BE2C (cell line): ENCODE data around the gene C1orf174.

Source experiments
- DNase-seq: peaks from one replicate; pipeline ENCODE4 v3.0.0-alpha.2; 2020
- H3K27me3 ChIP-seq: fragments of 250-450 bp; sonication (Bioruptor Pico); 2 replicates; pipeline ENCODE4 v1.5.1; 2020; ENCODE audit warnings: mild to moderate bottlenecking
- H3K36me3 ChIP-seq: fragments of 250-450 bp; sonication (Bioruptor Pico); 2 replicates; pipeline ENCODE4 v1.5.1; 2020; ENCODE audit warnings: mild to moderate bottlenecking
- H3K4me1 ChIP-seq: fragments of 250-450 bp; sonication (Bioruptor Pico); 2 replicates; pipeline ENCODE4 v1.5.1; 2020
- H3K4me3 ChIP-seq: 2 replicates; pipeline ENCODE4 v1.5.1; 2011; ENCODE audit warnings: low read depth, low read length
- H3K9me3 ChIP-seq: fragments of 250-450 bp; sonication (Bioruptor Pico); 2 replicates; pipeline ENCODE4 v1.5.1; 2020
- TF ChIP-seq, protein P1 (sequence below): IDR thresholded peaks from 2 replicates; pipeline ENCODE4 v1.5.1; 2012; ENCODE audit warnings: mild to moderate bottlenecking, low read depth, low read length

Gene C1orf174

DNA sequence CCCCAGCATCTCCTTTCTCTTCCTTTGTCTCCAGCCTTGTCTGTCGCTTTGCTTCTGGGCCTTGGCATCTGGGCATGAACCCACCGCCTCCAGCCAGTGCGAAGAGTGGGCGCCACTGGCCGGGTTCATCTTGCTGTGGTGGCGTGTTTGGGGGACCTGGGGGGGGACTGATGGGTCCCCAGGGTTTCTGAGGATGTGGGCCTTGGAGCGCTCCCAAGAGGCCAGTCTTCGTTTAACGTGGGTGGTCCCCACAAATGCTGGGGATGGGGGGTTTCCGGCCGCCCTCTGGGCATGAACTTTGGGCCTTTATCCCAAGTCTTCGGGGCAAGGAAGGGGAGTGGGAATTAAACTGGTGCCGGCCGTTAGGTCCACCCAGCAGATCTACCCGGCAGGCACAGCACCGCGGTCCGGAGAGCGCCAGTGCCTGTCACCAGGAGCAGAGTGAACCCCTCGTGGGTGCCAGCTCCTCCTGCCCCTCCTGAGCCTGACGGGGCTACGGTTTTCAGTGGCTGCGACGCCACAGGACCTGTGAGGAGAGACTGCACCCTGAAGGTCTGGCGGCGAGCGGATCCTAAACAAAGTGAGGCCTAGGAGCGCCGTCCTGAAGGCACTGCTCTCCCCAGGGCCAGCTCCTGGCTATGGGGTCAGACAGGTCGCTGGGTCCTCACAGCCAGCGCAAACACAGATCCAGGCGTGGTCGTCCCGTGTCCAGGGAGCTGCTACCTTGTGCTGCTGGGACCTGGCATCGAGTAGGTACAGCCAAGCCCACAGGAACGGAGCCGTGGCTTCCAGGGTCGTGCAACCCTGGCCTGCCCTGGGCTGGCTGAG, 12.1 kb upstream of the C1orf174 start:
- TF ChIP-seq, protein P1, sequence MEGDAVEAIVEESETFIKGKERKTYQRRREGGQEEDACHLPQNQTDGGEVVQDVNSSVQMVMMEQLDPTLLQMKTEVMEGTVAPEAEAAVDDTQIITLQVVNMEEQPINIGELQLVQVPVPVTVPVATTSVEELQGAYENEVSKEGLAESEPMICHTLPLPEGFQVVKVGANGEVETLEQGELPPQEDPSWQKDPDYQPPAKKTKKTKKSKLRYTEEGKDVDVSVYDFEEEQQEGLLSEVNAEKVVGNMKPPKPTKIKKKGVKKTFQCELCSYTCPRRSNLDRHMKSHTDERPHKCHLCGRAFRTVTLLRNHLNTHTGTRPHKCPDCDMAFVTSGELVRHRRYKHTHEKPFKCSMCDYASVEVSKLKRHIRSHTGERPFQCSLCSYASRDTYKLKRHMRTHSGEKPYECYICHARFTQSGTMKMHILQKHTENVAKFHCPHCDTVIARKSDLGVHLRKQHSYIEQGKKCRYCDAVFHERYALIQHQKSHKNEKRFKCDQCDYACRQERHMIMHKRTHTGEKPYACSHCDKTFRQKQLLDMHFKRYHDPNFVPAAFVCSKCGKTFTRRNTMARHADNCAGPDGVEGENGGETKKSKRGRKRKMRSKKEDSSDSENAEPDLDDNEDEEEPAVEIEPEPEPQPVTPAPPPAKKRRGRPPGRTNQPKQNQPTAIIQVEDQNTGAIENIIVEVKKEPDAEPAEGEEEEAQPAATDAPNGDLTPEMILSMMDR, result no peak
- H3K4me1 ChIP-seq, result no peaks in the 10 kb centered on the region
- no peaks in the 10 kb centered on the region for H3K9me3 ChIP-seq
- no peak overlapping the region for H3K4me3 ChIP-seq
- H3K36me3 ChIP-seq, result no peaks in the 10 kb centered on the region
- no peak for DNase-seq
- no peaks in the 10 kb centered on the region for H3K27me3 ChIP-seq

DNA sequence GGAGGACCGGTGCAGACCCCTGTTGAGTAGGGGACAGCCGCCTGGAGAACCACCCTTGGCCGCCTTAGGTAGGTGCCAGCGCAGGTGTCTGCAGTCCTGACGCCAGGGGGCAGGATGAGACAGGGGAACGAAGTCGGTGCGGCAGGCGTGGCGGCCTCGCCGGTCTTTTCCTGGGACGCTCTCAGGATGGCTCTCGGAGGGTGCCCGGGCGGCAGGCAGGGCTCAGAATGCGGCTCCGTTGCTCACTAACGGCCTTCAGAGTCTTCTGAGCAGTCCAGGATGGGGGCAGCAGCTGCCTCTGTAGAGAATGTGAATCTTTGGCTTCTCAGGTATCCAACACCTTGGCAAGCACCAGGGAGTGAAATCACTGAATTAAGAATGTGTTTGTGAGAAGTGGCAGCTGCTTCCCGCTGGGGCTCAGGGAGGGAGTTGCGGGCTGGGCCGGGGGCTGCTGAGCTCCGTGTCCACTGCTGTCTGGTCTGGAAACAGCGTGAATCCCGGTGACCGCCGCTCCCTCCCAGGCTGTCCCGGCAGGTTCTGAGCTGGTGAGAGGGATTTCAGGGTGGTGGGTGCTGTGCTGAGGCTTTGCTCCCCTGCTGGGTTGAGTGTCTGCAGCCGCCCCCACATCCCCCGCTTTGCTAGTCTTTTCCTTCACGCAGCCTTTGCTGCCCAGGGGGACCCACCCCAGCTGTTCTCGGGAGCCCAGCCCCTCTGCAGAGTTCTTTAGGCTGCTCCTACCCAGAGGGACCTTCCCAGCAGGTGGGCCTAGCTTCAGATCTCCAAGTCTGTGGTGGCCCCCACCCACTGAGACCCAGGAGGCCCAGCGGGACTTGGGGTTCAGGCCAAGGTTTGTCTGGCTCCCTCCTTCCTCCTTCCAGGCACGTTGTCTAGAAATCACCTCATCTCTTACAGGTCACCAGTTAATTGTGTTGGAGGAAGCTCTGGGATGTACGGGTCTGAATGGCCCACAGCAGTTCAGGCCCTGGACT, 11.1 kb upstream of the C1orf174 start:
- Histone ChIP-seq H3K9me3 (no peaks in the 10 kb centered on the region), H3K27me3 (no peaks in the 10 kb centered on the region), H3K36me3 (no peaks in the 10 kb centered on the region), H3K4me3 (no peak overlapping the region), H3K4me1 (no peaks in the 10 kb centered on the region)
- TF ChIP-seq, protein P1, result peak; percentile 60
- DNase-seq, result peak; percentile 79

DNA sequence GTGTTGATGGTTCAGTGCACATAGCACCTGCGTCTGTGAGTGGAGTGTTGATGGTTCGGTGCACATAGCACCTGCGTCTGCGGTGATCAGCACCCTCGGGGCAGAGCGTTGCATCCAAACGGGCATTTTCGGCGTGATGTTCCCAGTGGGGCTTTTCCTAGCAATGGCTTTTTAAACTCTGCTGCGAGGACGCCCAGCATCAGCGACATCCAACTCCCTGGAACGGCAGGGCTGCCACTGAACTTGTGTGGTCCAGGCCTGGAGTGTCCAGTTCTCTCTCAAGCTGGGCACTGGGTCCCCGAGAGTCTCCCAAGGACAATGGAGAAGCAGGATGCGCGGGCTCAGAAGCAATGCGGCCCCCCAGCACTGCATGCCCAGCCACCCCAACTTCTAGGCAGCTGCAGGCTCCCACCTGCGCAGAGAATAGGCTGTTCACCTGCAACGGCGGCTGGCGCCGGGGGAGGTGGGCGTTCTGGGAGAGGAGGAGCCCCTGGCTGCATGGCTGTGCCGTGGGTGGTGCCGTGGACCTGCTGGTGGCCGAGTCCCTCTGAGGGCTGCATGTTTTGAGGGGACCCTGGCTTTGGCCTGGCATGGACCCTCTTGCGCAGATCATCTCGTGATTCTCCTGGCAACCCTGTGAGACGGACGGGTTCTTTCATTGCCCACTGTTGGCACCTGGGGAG, 10.1 kb upstream of the C1orf174 start:
- H3K4me1 ChIP-seq, result no peaks in the 10 kb centered on the region
- DNase-seq, result no peak
- no peaks in the 10 kb centered on the region for H3K27me3 ChIP-seq
- H3K4me3 ChIP-seq, result no peak overlapping the region
- TF ChIP-seq, protein P1, result no peak
- no peaks in the 10 kb centered on the region for H3K36me3 ChIP-seq
- H3K9me3 ChIP-seq, result no peaks in the 10 kb centered on the region

DNA sequence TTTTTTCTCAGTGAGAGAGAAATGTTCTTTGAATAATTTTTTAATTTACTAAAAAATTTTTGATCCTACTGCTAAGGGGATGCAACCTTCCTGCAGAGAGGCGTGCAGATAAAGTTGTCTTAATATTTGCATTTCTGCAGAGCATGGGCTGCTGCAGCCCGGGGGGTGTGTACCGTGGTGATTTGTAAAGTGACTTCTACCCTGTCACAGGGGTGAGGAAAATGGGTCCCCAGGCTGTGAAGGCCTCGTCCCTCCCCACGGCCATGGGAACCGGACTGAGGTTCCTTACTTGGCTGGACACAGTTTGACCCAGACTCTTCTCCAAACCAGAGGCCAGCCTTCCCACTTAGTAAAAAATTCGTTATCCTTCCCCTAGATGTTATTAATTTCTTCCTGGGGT, 9.5 kb upstream of the C1orf174 start:
- no peaks in the 10 kb centered on the region for H3K9me3 ChIP-seq
- no peaks in the 10 kb centered on the region for H3K36me3 ChIP-seq
- no peaks in the 10 kb centered on the region for H3K27me3 ChIP-seq
- H3K4me3 ChIP-seq, result no peak overlapping the region
- TF ChIP-seq, protein P1, result no peak
- H3K4me1 ChIP-seq, result no peaks in the 10 kb centered on the region
- no peak for DNase-seq

DNA sequence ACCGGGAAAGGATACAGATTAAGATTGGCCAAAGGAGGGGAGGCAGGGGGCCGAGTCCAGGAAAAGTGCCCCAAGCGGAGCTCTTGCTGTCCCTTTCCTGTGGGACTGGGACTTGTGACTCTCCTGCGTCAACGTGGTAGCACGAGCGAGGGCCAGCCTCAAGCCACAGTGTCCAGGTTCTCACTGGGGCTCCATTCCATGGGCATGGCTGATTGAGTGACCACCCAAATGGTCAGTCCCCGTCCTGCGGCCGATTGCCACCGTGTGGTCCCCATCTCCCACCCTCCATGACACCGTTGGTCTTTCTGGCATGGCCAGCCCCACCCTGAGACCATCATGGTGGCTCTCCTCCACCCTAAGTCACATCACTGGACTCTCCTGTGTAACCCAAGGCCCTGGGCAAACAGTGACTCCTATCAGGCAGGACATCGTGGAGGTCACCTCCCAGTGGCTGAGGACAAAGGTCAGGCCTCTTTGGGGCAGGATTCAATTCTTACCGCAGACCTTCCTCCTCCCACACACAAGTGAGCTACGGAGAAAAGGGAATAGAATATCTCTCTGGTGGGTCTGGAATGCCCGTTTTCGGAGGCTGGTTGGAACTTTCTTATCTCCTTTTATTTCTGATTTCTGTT, 8.9 kb upstream of the C1orf174 start:
- Histone ChIP-seq H3K4me3 (no peak overlapping the region), H3K27me3 (no peaks in the 10 kb centered on the region), H3K9me3 (no peaks in the 10 kb centered on the region), H3K36me3 (no peaks in the 10 kb centered on the region), H3K4me1 (no peaks in the 10 kb centered on the region)
- DNase-seq, result no peak
- TF ChIP-seq, protein P1, result no peak
